ENCODE data around the gene ARHGEF37. TPM values are rescaled to one million over a fixed set of nuclear protein-coding genes. Genes with fewer than 3 reads are reported as not detected.
"Not testable (repeated sequence)": the region's sequence is repeated elsewhere in the genome, so short reads cannot be mapped to it uniquely, and the experiment has no call there.

The ARHGEF37 gene
- total RNA-seq, 1 donor from 2014 or later = 17.7 TPM

GRCh38 chr5:149666212-149666852, 85.0 kb downstream of the ARHGEF37 start:
- TF ChIP-seq CTCF (IDR thresholded peaks at IDR 0.05) (no peak), POLR2AphosphoS5 (IDR thresholded peaks at IDR 0.05; ENCODE audit: insufficient read depth in 1 of 2, low read depth in 1 of 2) (no peak), POLR2A (IDR thresholded peaks at IDR 0.05) (no peak)
- H3K27ac ChIP-seq = no peak overlapping the region
- no peaks in the 10 kb centered on the region for H3K4me1 ChIP-seq
- no peaks in the 10 kb centered on the region for H3K36me3 ChIP-seq
- DNase-seq (ENCODE audit: extremely low spot score in 2 of 2) = no peak
- no peak overlapping the region for H3K4me3 ChIP-seq
- H3K27me3 ChIP-seq = no peaks in the 10 kb centered on the region
- H3K9me3 ChIP-seq = no peaks in the 10 kb centered on the region
- intact Hi-C loops (cut with DNase I) = no loop called here

- no peak for DNase-seq (ENCODE audit: extremely low spot score in 2 of 2)
- no peak overlapping the region for H3K27ac ChIP-seq
- no peak overlapping the region for H3K4me3 ChIP-seq
- H3K4me1 ChIP-seq = no peaks in the 10 kb centered on the region
- H3K9me3 ChIP-seq = no peaks in the 10 kb centered on the region
- TF ChIP-seq CTCF (IDR thresholded peaks at IDR 0.05) = peak in 2 of 3 experiments; percentile 21 to 41
- no peak for TF ChIP-seq POLR2A (IDR thresholded peaks at IDR 0.05)
- H3K36me3 ChIP-seq = no peaks in the 10 kb centered on the region
- no peaks in the 10 kb centered on the region for H3K27me3 ChIP-seq
- intact Hi-C loops (cut with DNase I) = no loop called here
Observed at GRCh38 chr5:149667084-149667828, 86.0 kb downstream of the ARHGEF37 start.

- no peaks in the 10 kb centered on the region for H3K36me3 ChIP-seq
- no peak overlapping the region for H3K4me3 ChIP-seq
- TF ChIP-seq POLR2A (IDR thresholded peaks at IDR 0.05) (no peak), POLR2AphosphoS5 (IDR thresholded peaks at IDR 0.05; ENCODE audit: insufficient read depth in 1 of 2, low read depth in 1 of 2) (no peak), CTCF (IDR thresholded peaks at IDR 0.05) (no peak)
- intact Hi-C loops (cut with DNase I) = no loop called here
- H3K27ac ChIP-seq = no peak overlapping the region
- H3K9me3 ChIP-seq = no peaks in the 10 kb centered on the region
- H3K4me1 ChIP-seq = no peaks in the 10 kb centered on the region
- no peaks in the 10 kb centered on the region for H3K27me3 ChIP-seq
- DNase-seq (ENCODE audit: extremely low spot score in 2 of 2) = no peak
Observed at GRCh38 chr5:149667829-149668330, 86.6 kb downstream of the ARHGEF37 start.

- H3K9me3 ChIP-seq; intact Hi-C loops (cut with DNase I); DNase-seq (ENCODE audit: extremely low spot score in 2 of 2): not testable (repeated sequence)
Observed at GRCh38 chr5:149669273-149669672, 88.0 kb downstream of the ARHGEF37 start.

DNA sequence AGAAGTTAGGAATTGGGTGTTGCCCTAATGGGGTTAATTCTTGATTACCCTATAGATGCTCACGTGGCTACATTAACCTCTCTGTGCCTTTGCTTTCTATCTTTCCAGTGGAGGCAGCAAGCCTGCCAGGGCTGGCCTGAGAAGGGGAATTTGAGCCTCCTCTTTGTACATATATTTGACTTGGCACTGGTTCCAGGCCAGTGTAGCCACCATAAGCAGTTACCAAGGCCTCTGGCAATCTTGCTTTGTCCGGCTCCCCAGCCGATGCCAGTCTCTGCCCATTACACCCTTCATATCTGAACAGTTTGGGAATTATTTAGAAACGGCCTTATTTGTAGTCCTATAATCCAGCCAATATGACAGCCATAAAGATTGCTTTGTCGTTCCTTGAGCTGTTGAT, 90.2 kb downstream of the ARHGEF37 start:
- no peak for TF ChIP-seq POLR2A (IDR thresholded peaks at IDR 0.05)
- TF ChIP-seq POLR2AphosphoS5 (IDR thresholded peaks at IDR 0.05; ENCODE audit: insufficient read depth in 1 of 2, low read depth in 1 of 2) = no peak
- TF ChIP-seq CTCF (IDR thresholded peaks at IDR 0.05) = no peak
- no peak overlapping the region for H3K27ac ChIP-seq
- no peak for DNase-seq (ENCODE audit: extremely low spot score in 2 of 2)
- no peaks in the 10 kb centered on the region for H3K4me1 ChIP-seq
- no peaks in the 10 kb centered on the region for H3K9me3 ChIP-seq
- H3K4me3 ChIP-seq = no peak overlapping the region
- H3K27me3 ChIP-seq = no peaks in the 10 kb centered on the region
- H3K36me3 ChIP-seq = no peaks in the 10 kb centered on the region
- intact Hi-C loops (cut with DNase I) = no loop called here

More at GRCh38 chr5:149669273-149669672, 88.0 kb downstream of the ARHGEF37 start:
- H3K4me3 ChIP-seq, H3K4me1 ChIP-seq, H3K27me3 ChIP-seq, H3K36me3 ChIP-seq, H3K27ac ChIP-seq: not testable (repeated sequence)
